MCF 10A (cell line): Measurements from ENCODE around the gene LUZP1. TPM values are rescaled to one million over a fixed set of nuclear protein-coding genes. Genes with fewer than 3 reads are reported as not detected.

Source experiments
- BruUV-seq: library from RNA; stranded (reverse); fragments of 400-500 nt; replicated peaks from 2 replicates; lab custom pipeline; 2021; lab: Mats Ljungman, UMichigan
- CTCF ChIA-PET: fragments of 300-600 bp; sonication (Branson Sonifier 250); formaldehyde crosslinking; extraction: SDS; loops from one replicate; lab custom pipeline; 2021; ENCODE audit warnings: antibody characterized with exemption, inconsistent platforms; lab: Yijun Ruan, JAX
- POLR2A ChIA-PET: fragments of 300-600, 350-650 bp; sonication (Branson Sonifier 250); formaldehyde crosslinking; extraction: SDS; loops from one replicate; lab custom pipeline; 2020; ENCODE audit warnings: antibody characterized with exemption, inconsistent platforms; lab: Yijun Ruan, JAX
- DNase-seq: peaks from one replicate; pipeline ENCODE4 v3.0.0-alpha.2; 2018; ENCODE audit not compliant: unreplicated experiment
- H3K27ac Mint-ChIP-seq: one replicate; pipeline ENCODE4 v1.8.0; 2022; ENCODE audit warnings: mild to moderate bottlenecking, low read depth, mixed read lengths; ENCODE audit not compliant: unreplicated experiment
- H3K27me3 Mint-ChIP-seq: one replicate; pipeline ENCODE4 v1.8.0; 2022; ENCODE audit warnings: mixed read lengths; ENCODE audit not compliant: insufficient read depth, unreplicated experiment
- H3K36me3 Mint-ChIP-seq: one replicate; pipeline ENCODE4 v1.8.0; 2022; ENCODE audit warnings: mild to moderate bottlenecking, moderate library complexity, mixed read lengths; ENCODE audit not compliant: insufficient read depth, unreplicated experiment
- H3K4me1 Mint-ChIP-seq: one replicate; pipeline ENCODE4 v1.8.0; 2022; ENCODE audit warnings: mixed read lengths; ENCODE audit not compliant: insufficient read depth, unreplicated experiment
- H3K4me3 Mint-ChIP-seq: one replicate; pipeline ENCODE4 v1.8.0; 2022; ENCODE audit warnings: mild to moderate bottlenecking, moderate library complexity, mixed read lengths; ENCODE audit not compliant: unreplicated experiment
- H3K9me3 Mint-ChIP-seq: one replicate; pipeline ENCODE4 v1.8.0; 2022; ENCODE audit warnings: mixed read lengths; ENCODE audit not compliant: unreplicated experiment
- CTCF ChIP-seq: fragments of 200-600 bp; IDR thresholded peaks from one replicate; pipeline ENCODE4 v1.8.0; 2022; ENCODE audit warnings: antibody characterized with exemption, mild to moderate bottlenecking; ENCODE audit not compliant: unreplicated experiment
- intact Hi-C: fragments of 100-400 bp; cut with micrococcal nuclease; formaldehyde crosslinking; loops from 2 replicates; pipeline ENCODE4 v1.14.1; 2022
- total RNA-seq: library from RNA; stranded (reverse); gene quantifications from 2 replicates; pipeline ENCODE4 v1.2.3, GENCODE V29; 2022

Gene LUZP1
- total RNA-seq, 1 experiment from 2014 or later: 37.2 TPM

- Mint-ChIP-seq H3K27me3 (no peaks in the 10 kb centered on the region), H3K4me1 (peaks cover 31% of the 10 kb centered on the region), H3K27ac (no peak overlapping the region), H3K9me3 (no peaks in the 10 kb centered on the region), H3K4me3 (no peak overlapping the region), H3K36me3 (no peaks in the 10 kb centered on the region)
- CTCF ChIA-PET: interaction anchor here (0.5 to 1.8 kb wide), 5 partner anchors 26 to 360 kb away, joined by 3 to 6 read pairs (median 3); no protein-coding TSS in a partner anchor
- no peak for TF ChIP-seq CTCF
- POLR2A ChIA-PET: interaction anchor here (1.3 to 11.9 kb wide), 3 partner anchors 25 to 41 kb away, joined by 5 to 137 read pairs (median 7); partner anchors contain the start of gene LUZP1
- no peak for DNase-seq
- intact Hi-C loops: no loop called here
- BruUV-seq: no TSS peak
Measured at GRCh38 chr1:23125489-23125888, 43.2 kb downstream of the LUZP1 start.

GRCh38 chr1:23124259-23125026 is 44.2 kb downstream of the LUZP1 start:
- ChIA-PET POLR2A (interaction anchor here (0.7 to 11.9 kb wide), 5 partner anchors 24 to 42 kb away, joined by 3 to 137 read pairs (median 5); partner anchors contain the start of gene LUZP1), CTCF (interaction anchor here (0.5 to 1.4 kb wide), 6 partner anchors 14 to 361 kb away, joined by 3 to 6 read pairs (median 3); no protein-coding TSS in a partner anchor)
- Mint-ChIP-seq H3K36me3 (no peaks in the 10 kb centered on the region), H3K4me1 (peaks cover 25% of the 10 kb centered on the region), H3K27me3 (no peaks in the 10 kb centered on the region), H3K27ac (no peak overlapping the region), H3K4me3 (no peak overlapping the region), H3K9me3 (no peaks in the 10 kb centered on the region)
- no peak for TF ChIP-seq CTCF
- DNase-seq: no peak
- intact Hi-C loops: no loop called here
- no TSS peak for BruUV-seq

- CTCF ChIA-PET: interaction anchor here (0.6 to 1.1 kb wide), 2 partner anchors 24 to 139 kb away, joined by 4 read pairs; no protein-coding TSS in a partner anchor
- H3K27me3 Mint-ChIP-seq: no peaks in the 10 kb centered on the region
- intact Hi-C loops: no loop called here
- H3K36me3 Mint-ChIP-seq: no peaks in the 10 kb centered on the region
- no TSS peak for BruUV-seq
- no peaks in the 10 kb centered on the region for H3K9me3 Mint-ChIP-seq
- TF ChIP-seq CTCF: no peak
- DNase-seq: no peak
- no peak overlapping the region for H3K4me3 Mint-ChIP-seq
- POLR2A ChIA-PET: interaction anchor here (1.0 to 11.9 kb wide), 6 partner anchors 13 to 43 kb away, joined by 3 to 137 read pairs (median 8); partner anchors contain the start of gene LUZP1
- H3K27ac Mint-ChIP-seq: no peak overlapping the region
- H3K4me1 Mint-ChIP-seq: peaks cover 32% of the 10 kb centered on the region
Measured at GRCh38 chr1:23123528-23123927, 45.1 kb downstream of the LUZP1 start.

- no peaks in the 10 kb centered on the region for H3K36me3 Mint-ChIP-seq
- POLR2A ChIA-PET: interaction anchor here (0.7 to 11.9 kb wide), 6 partner anchors 13 to 57 kb away, joined by 3 to 137 read pairs (median 8); partner anchors contain the start of gene LUZP1
- H3K4me1 Mint-ChIP-seq: peaks cover 32% of the 10 kb centered on the region
Measured at GRCh38 chr1:23122796-23123195, 45.9 kb downstream of the LUZP1 start.

More at GRCh38 chr1:23122796-23123195, 45.9 kb downstream of the LUZP1 start:
- Mint-ChIP-seq H3K9me3 (no peaks in the 10 kb centered on the region), H3K27me3 (no peaks in the 10 kb centered on the region), H3K4me3 (no peak overlapping the region), H3K27ac (no peak overlapping the region)
- no peak for TF ChIP-seq CTCF
- intact Hi-C loops: no loop called here
- BruUV-seq: no TSS peak
- DNase-seq: no peak
- CTCF ChIA-PET: interaction anchor here (1.1 kb wide), 1 partner anchor 24 kb away, joined by 4 read pairs; no protein-coding TSS in a partner anchor
